ENCODE data around the gene BOK. TPM values are rescaled to one million over a fixed set of nuclear protein-coding genes. Genes with fewer than 3 reads are reported as not detected.

Gene BOK
- total and polyA plus RNA-seq, 2 of the 4 experiments (the other 2 are of a cell fraction) = 13.3 to 34.4 TPM

GRCh38 chr2:241563981-241564595 lies 5.5 kb downstream of the BOK start:
- 91% methylated on average over 8 of the region's 23 CpGs; no CpG with 5 or more reads in 1 of the 2 experiments for WGBS, 2 experiments (ENCODE audit: extremely low coverage in 2 of 2, insufficient read length in 1 of 2)
- Histone ChIP-seq H3K79me1 (ENCODE audit: low read depth in 1 of 2, low read length in 2 of 2) (peaks cover 12 to 54% of the 10 kb centered on the region in 2 experiments), H2AFZ (replicated peaks; ENCODE audit: low read length, poor library complexity) (no peak overlapping the region), H4K5ac (ENCODE audit: low read depth, low read length) (no peak overlapping the region), H2BK120ac (ENCODE audit: low read depth, low read length) (no peak overlapping the region), H4K8ac (ENCODE audit: low read depth in 2 of 2, low read length in 2 of 2) (no peak overlapping the region), H4K91ac (ENCODE audit: insufficient read depth, low read depth, low read length) (no peak overlapping the region), H3K4me1 (ENCODE audit: control insufficient read depth, insufficient read depth, low read length) (peaks cover 16% of the 10 kb centered on the region), H3K27ac (ENCODE audit: insufficient read depth, low read length) (no peak overlapping the region), H3K9ac (ENCODE audit: low read depth, low read length) (no peak overlapping the region), H3K9me1 (ENCODE audit: insufficient read depth, low read length) (peaks cover 15% of the 10 kb centered on the region), H3K4me2 (ENCODE audit: low read depth, low read length) (no peak overlapping the region), H2BK20ac (ENCODE audit: low read depth, low read length) (no peak overlapping the region), H2AK9ac (replicated peaks; ENCODE audit: low read depth, low read length, poor library complexity) (no peak overlapping the region), H3K14ac (replicated peaks; ENCODE audit: low read depth, low read length) (no peak overlapping the region), H3K18ac (ENCODE audit: low read depth, low read length) (no peak overlapping the region), H4K20me1 (ENCODE audit: insufficient read depth, low read length) (peaks cover 55% of the 10 kb centered on the region), H3K36me3 (ENCODE audit: control insufficient read depth, insufficient read depth, low read length) (peaks cover 24% of the 10 kb centered on the region), H2BK5ac (ENCODE audit: low read depth, low read length, poor library complexity, severe bottlenecking) (no peak overlapping the region), H2BK15ac (ENCODE audit: low read depth, low read length) (no peak overlapping the region), H3K27me3 (ENCODE audit: control insufficient read depth, insufficient read depth, low read length) (no peaks in the 10 kb centered on the region), H3K4ac (ENCODE audit: low read depth, low read length) (no peak overlapping the region), H3K56ac (ENCODE audit: extremely low read depth, insufficient read depth, low read length) (no peak overlapping the region), H3K9me3 (ENCODE audit: control insufficient read depth, insufficient read depth, low read length) (no peaks in the 10 kb centered on the region), H3K23ac (ENCODE audit: low read depth, low read length) (no peak overlapping the region), H2AK5ac (ENCODE audit: low read depth, low read length) (no peak overlapping the region), H3K4me3 (ENCODE audit: insufficient read depth, low read depth, low read length) (no peak overlapping the region)
- DNase-seq (no peak), ATAC-seq (ENCODE audit: low read depth) (no peak)
- POLR2A ChIA-PET (ENCODE audit: unreplicated experiment) = interaction anchor here (0.5 kb wide), 1 partner anchor 40 kb away, joined by 3 read pairs; no protein-coding TSS in a partner anchor
- no peak for TF ChIP-seq RAD21 (IDR thresholded peaks at IDR 0.05; ENCODE audit: low read length)
- TF ChIP-seq CTCF (conservative IDR thresholded peaks at IDR 0.05; ENCODE audit: low read depth, low read length) = no peak
- TF ChIP-seq POLR2A (IDR thresholded peaks at IDR 0.05; ENCODE audit: low read depth, low read length) = no peak
- no TSS peak for BruUV-seq (replicated peaks)
- CTCF ChIA-PET = no interaction called here
- intact Hi-C loops (cut with micrococcal nuclease) = no loop called here
- dilution Hi-C loops (cut with HindIII; ENCODE audit: low sequenced_read_pairs, unreplicated experiment) = no loop called here
- in situ Hi-C loops (cut with MboI; ENCODE audit: low sequenced_read_pairs) = no loop called here
